IMR-90 (cell line): ENCODE data around the gene MAP7D1. TPM values are rescaled to one million over a fixed set of nuclear protein-coding genes. Genes with fewer than 3 reads are reported as not detected.

Experiments
- ATAC-seq: fragments of 200-7000 bp; cut with Tn5 transposase; 2 replicates; pipeline ENCODE4 v1.9.1; 2020; ENCODE audit warnings: low read depth, mild to moderate bottlenecking, moderate library complexity
- BruUV-seq: library from RNA; stranded (reverse); fragments of 400-500 nt; replicated peaks from 2 replicates; lab custom pipeline; 2021; lab: Mats Ljungman, UMichigan
- CTCF ChIA-PET: fragments of 300-600 bp; formaldehyde crosslinking; extraction: SDS; loops from one replicate; lab custom pipeline; 2021; ENCODE audit warnings: antibody characterized with exemption; lab: Yijun Ruan, JAX
- POLR2A ChIA-PET: fragments of 300-600 bp; sonication (Branson Sonifier 250); formaldehyde crosslinking; loops from one replicate; lab custom pipeline; 2022; ENCODE audit warnings: antibody characterized with exemption; ENCODE audit not compliant: unreplicated experiment; lab: Charles Lee
- DNase-seq: peaks from one replicate; pipeline ENCODE4 v3.0.0; 2013
- H2AFZ ChIP-seq: replicated peaks from 2 replicates; pipeline ENCODE3; 2013; ENCODE audit warnings: low read length, mild to moderate bottlenecking; ENCODE audit not compliant: poor library complexity
- H2AK5ac ChIP-seq: 2 replicates; pipeline ENCODE4 v1.6.1; 2013; ENCODE audit warnings: low read depth, low read length, inconsistent platforms
- H2AK9ac ChIP-seq: replicated peaks from 2 replicates; pipeline ENCODE3; 2013; ENCODE audit warnings: mild to moderate bottlenecking, low read depth, low read length, moderate library complexity; ENCODE audit not compliant: poor library complexity
- H2BK120ac ChIP-seq: 2 replicates; pipeline ENCODE4 v1.6.1; 2013; ENCODE audit warnings: low read depth, low read length, inconsistent platforms
- H2BK15ac ChIP-seq: 3 replicates; pipeline ENCODE4 v1.6.1; 2013; ENCODE audit warnings: low read depth, low read length, inconsistent platforms
- H2BK20ac ChIP-seq: 2 replicates; pipeline ENCODE4 v1.6.1; 2013; ENCODE audit warnings: low read depth, mild to moderate bottlenecking, inconsistent platforms, low read length, moderate library complexity
- H2BK5ac ChIP-seq: 2 replicates; pipeline ENCODE4 v1.6.1; 2013; ENCODE audit warnings: mild to moderate bottlenecking, low read depth, low read length, inconsistent platforms; ENCODE audit not compliant: poor library complexity, severe bottlenecking
- H3K14ac ChIP-seq: replicated peaks from 2 replicates; pipeline ENCODE4 v1.6.1; 2013; ENCODE audit warnings: low read depth, low read length, inconsistent platforms
- H3K18ac ChIP-seq: 2 replicates; pipeline ENCODE4 v1.6.1; 2013; ENCODE audit warnings: low read depth, low read length, control low read depth
- H3K23ac ChIP-seq: 2 replicates; pipeline ENCODE4 v1.6.1; 2013; ENCODE audit warnings: low read depth, low read length, inconsistent platforms
- H3K27ac ChIP-seq: 2 replicates; pipeline ENCODE4 v1.5.1; 2013; ENCODE audit warnings: mild to moderate bottlenecking, control low read depth, low read length; ENCODE audit not compliant: insufficient read depth
- H3K27me3 ChIP-seq: 2 replicates; pipeline ENCODE4 v1.6.1; 2013; ENCODE audit warnings: low read length; ENCODE audit not compliant: control insufficient read depth, insufficient read depth
- H3K36me3 ChIP-seq: 2 replicates; pipeline ENCODE4 v1.6.1; 2013; ENCODE audit warnings: low read length, mixed read lengths; ENCODE audit not compliant: control insufficient read depth, insufficient read depth
- H3K4ac ChIP-seq: 2 replicates; pipeline ENCODE4 v1.6.1; 2013; ENCODE audit warnings: low read depth, low read length, inconsistent platforms
- H3K4me1 ChIP-seq: 2 replicates; pipeline ENCODE4 v1.6.1; 2013; ENCODE audit warnings: low read length, mixed read lengths; ENCODE audit not compliant: control insufficient read depth, insufficient read depth
- H3K4me2 ChIP-seq: 2 replicates; pipeline ENCODE4 v1.6.1; 2013; ENCODE audit warnings: low read depth, mild to moderate bottlenecking, control low read depth, low read length, moderate library complexity
- H3K4me3 ChIP-seq: 2 replicates; pipeline ENCODE4 v1.5.1; 2013; ENCODE audit warnings: low read depth, mild to moderate bottlenecking, control low read depth, low read length, moderate library complexity; ENCODE audit not compliant: insufficient read depth
- H3K56ac ChIP-seq: 2 replicates; pipeline ENCODE4 v1.6.1; 2013; ENCODE audit warnings: low read length, inconsistent platforms; ENCODE audit not compliant: insufficient read depth; ENCODE audit errors: extremely low read depth
- H3K79me1 ChIP-seq, 2 experiments: 2 replicates each; pipeline ENCODE4 v1.6.1; 2013; ENCODE audit warnings: low read length in 2 of 2, inconsistent platforms in 1 of 2, low read depth in 1 of 2
- H3K9ac ChIP-seq: 2 replicates; pipeline ENCODE4 v1.6.1; 2013; ENCODE audit warnings: low read depth, low read length, control low read depth
- H3K9me1 ChIP-seq: 2 replicates; pipeline ENCODE4 v1.6.1; 2013; ENCODE audit warnings: low read length, inconsistent platforms; ENCODE audit not compliant: insufficient read depth
- H3K9me3 ChIP-seq: 2 replicates; pipeline ENCODE4 v1.6.1; 2013; ENCODE audit warnings: low read length; ENCODE audit not compliant: control insufficient read depth, insufficient read depth
- H4K20me1 ChIP-seq: 2 replicates; pipeline ENCODE4 v1.6.1; 2013; ENCODE audit warnings: low read length, inconsistent platforms; ENCODE audit not compliant: insufficient read depth
- H4K5ac ChIP-seq: 2 replicates; pipeline ENCODE4 v1.6.1; 2013; ENCODE audit warnings: mild to moderate bottlenecking, low read depth, low read length, control low read depth
- H4K8ac ChIP-seq, 2 experiments: 2 replicates each; pipeline ENCODE4 v1.6.1; 2013; ENCODE audit warnings: low read depth in 2 of 2, low read length in 2 of 2, control low read depth in 1 of 2, inconsistent platforms in 1 of 2
- H4K91ac ChIP-seq: 2 replicates; pipeline ENCODE4 v1.6.1; 2013; ENCODE audit warnings: low read depth, low read length, inconsistent platforms; ENCODE audit not compliant: insufficient read depth
- BHLHE40 ChIP-seq: fragments of 150-350 bp; IDR thresholded peaks from 2 replicates; pipeline ENCODE4 v1.6.1; 2016; ENCODE audit warnings: mild to moderate bottlenecking, low read depth, low read length
- CTCF ChIP-seq: conservative IDR thresholded peaks from 2 replicates; pipeline ENCODE4 v1.5.1; 2012; ENCODE audit warnings: mild to moderate bottlenecking, low read depth, low read length, improper control_type of control experiment
- FOS ChIP-seq: fragments of 150-350 bp; IDR thresholded peaks from 2 replicates; pipeline ENCODE4 v1.6.1; 2016; ENCODE audit warnings: low read depth, low read length
- MAZ ChIP-seq: IDR thresholded peaks from 2 replicates; pipeline ENCODE4 v1.6.1; 2012; ENCODE audit warnings: low read depth, mild to moderate bottlenecking, low read length, improper control_type of control experiment, moderate library complexity, borderline replicate concordance
- MXI1 ChIP-seq: IDR thresholded peaks from 2 replicates; pipeline ENCODE4 v1.6.1; 2012; ENCODE audit warnings: low read depth, mild to moderate bottlenecking, low read length, moderate library complexity, borderline replicate concordance
- NFE2L2 ChIP-seq: fragments of 150-350 bp; IDR thresholded peaks from 2 replicates; pipeline ENCODE4 v1.6.1; 2016; ENCODE audit warnings: low read depth, mild to moderate bottlenecking, low read length
- POLR2A ChIP-seq: IDR thresholded peaks from 2 replicates; pipeline ENCODE4 v1.6.1; 2012; ENCODE audit warnings: mild to moderate bottlenecking, low read depth, low read length
- RCOR1 ChIP-seq: IDR thresholded peaks from 2 replicates; pipeline ENCODE4 v1.6.1; 2012; ENCODE audit warnings: mild to moderate bottlenecking, low read length, improper control_type of control experiment; ENCODE audit not compliant: insufficient replicate concordance
- SMC3 ChIP-seq: fragments of 150-350 bp; IDR thresholded peaks from 2 replicates; pipeline ENCODE4 v1.6.1; 2016; ENCODE audit warnings: low read depth, mild to moderate bottlenecking, antibody characterized with exemption, low read length, moderate library complexity
- WGBS, 2 experiments: methylation state at CpG; one replicate each; pipeline versions ENCODE4 v1.1.5 to v1.1.7; 2013; ENCODE audit warnings: missing lambda C conversion rate in 2 of 2; ENCODE audit not compliant: insufficient read length in 1 of 2; ENCODE audit errors: extremely low coverage in 2 of 2; 5-methylcytosine and 5-hydroxymethylcytosine counted together
- dilution Hi-C: fragments of 300-500 bp; cut with HindIII; formaldehyde crosslinking; loops from one replicate; pipeline ENCODE4 v1.14.3; 2018; ENCODE audit warnings: low sequenced_read_pairs; ENCODE audit not compliant: unreplicated experiment
- in situ Hi-C: fragments of 300-500 bp; cut with MboI; formaldehyde crosslinking; loops from 3 replicates; pipeline ENCODE4 v1.14.3; 2019; ENCODE audit warnings: low sequenced_read_pairs, inconsistent platforms, mixed read lengths
- intact Hi-C: fragments of 100-400 bp; cut with micrococcal nuclease; formaldehyde crosslinking; loops from 2 replicates; pipeline ENCODE4 v1.10.0; 2022
- polyA plus RNA-seq, 3 experiments: library from polyadenylated mRNA; depleted of rRNA; stranded (reverse); fragments of >200 nt; gene quantifications; 2 replicates each; pipeline ENCODE4 v1.2.3, GENCODE V29; 2012; ENCODE audit warnings: low replicate concordance in 1 of 3
- total RNA-seq: library from RNA; depleted of rRNA; stranded (reverse); fragments of >200 nt; gene quantifications from 2 replicates; pipeline ENCODE4 v1.2.3, GENCODE V29; 2012
- TF ChIP-seq, protein P1 (sequence below): fragments of 150-350 bp; IDR thresholded peaks from 2 replicates; pipeline ENCODE4 v1.6.1; 2016; ENCODE audit warnings: low read depth, mild to moderate bottlenecking, low read length, moderate library complexity, borderline replicate concordance
- TF ChIP-seq, protein P2 (sequence below): fragments of 150-350 bp; IDR thresholded peaks from 2 replicates; pipeline ENCODE4 v1.6.1; 2017; ENCODE audit warnings: mild to moderate bottlenecking, antibody characterized with exemption, low read length, low read depth

Gene MAP7D1
- total and polyA plus RNA-seq, 2 of the 4 experiments (the other 2 are of a cell fraction) = 32.3 to 81.9 TPM

GRCh38 chr1:36211307-36211706, 55.3 kb downstream of the MAP7D1 start:
- no peak overlapping the region for H4K8ac ChIP-seq
- H2AFZ ChIP-seq = no peak overlapping the region
- no peaks in the 10 kb centered on the region for H4K20me1 ChIP-seq
- H3K27ac ChIP-seq = no peak overlapping the region
- no peak overlapping the region for H2BK15ac ChIP-seq
- POLR2A ChIA-PET = no interaction called here
- no peak overlapping the region for H2BK120ac ChIP-seq
- in situ Hi-C loops = no loop called here
- H3K9ac ChIP-seq = no peak overlapping the region
- no CpG with 5 or more reads among the region's 3 CpGs for WGBS, 2 experiments
- no peak overlapping the region for H3K23ac ChIP-seq
- no peak for TF ChIP-seq BHLHE40
- TF ChIP-seq MXI1 = no peak
- TF ChIP-seq RCOR1 = no peak
- no peak for TF ChIP-seq CTCF
- TF ChIP-seq, protein P1, sequence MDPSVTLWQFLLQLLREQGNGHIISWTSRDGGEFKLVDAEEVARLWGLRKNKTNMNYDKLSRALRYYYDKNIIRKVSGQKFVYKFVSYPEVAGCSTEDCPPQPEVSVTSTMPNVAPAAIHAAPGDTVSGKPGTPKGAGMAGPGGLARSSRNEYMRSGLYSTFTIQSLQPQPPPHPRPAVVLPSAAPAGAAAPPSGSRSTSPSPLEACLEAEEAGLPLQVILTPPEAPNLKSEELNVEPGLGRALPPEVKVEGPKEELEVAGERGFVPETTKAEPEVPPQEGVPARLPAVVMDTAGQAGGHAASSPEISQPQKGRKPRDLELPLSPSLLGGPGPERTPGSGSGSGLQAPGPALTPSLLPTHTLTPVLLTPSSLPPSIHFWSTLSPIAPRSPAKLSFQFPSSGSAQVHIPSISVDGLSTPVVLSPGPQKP = no peak
- TF ChIP-seq, protein P2, sequence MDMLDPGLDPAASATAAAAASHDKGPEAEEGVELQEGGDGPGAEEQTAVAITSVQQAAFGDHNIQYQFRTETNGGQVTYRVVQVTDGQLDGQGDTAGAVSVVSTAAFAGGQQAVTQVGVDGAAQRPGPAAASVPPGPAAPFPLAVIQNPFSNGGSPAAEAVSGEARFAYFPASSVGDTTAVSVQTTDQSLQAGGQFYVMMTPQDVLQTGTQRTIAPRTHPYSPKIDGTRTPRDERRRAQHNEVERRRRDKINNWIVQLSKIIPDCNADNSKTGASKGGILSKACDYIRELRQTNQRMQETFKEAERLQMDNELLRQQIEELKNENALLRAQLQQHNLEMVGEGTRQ = no peak
- TF ChIP-seq SMC3 = no peak
- no peak for TF ChIP-seq MAZ
- no peak for TF ChIP-seq POLR2A
- no peak for TF ChIP-seq FOS
- no peak for TF ChIP-seq NFE2L2
- H3K4me2 ChIP-seq = no peak overlapping the region
- no peaks in the 10 kb centered on the region for H3K79me1 ChIP-seq
- H3K18ac ChIP-seq = no peak overlapping the region
- H3K27me3 ChIP-seq = no peaks in the 10 kb centered on the region
- no peak overlapping the region for H3K4me3 ChIP-seq
- CTCF ChIA-PET = interaction anchor here (0.6 to 1.6 kb wide), 5 partner anchors 13 to 113 kb away, joined by 3 to 7 read pairs (median 4); partner anchors contain the start of genes THRAP3 and TRAPPC3
- DNase-seq (no peak), ATAC-seq (no peak)
- no peak overlapping the region for H4K5ac ChIP-seq
- H4K91ac ChIP-seq = no peak overlapping the region
- no peak overlapping the region for H3K4ac ChIP-seq
- H2BK20ac ChIP-seq = no peak overlapping the region
- no peak overlapping the region for H3K14ac ChIP-seq
- intact Hi-C loops = loop anchor here (10.0 kb wide), 1 partner anchor 107 kb away; no protein-coding TSS in a partner anchor
- no peaks in the 10 kb centered on the region for H3K9me1 ChIP-seq
- H3K36me3 ChIP-seq = no peaks in the 10 kb centered on the region
- BruUV-seq = no TSS peak
- H3K56ac ChIP-seq = no peak overlapping the region
- H2AK5ac ChIP-seq = no peak overlapping the region
- no peak overlapping the region for H2BK5ac ChIP-seq
- no peaks in the 10 kb centered on the region for H3K9me3 ChIP-seq
- no peak overlapping the region for H2AK9ac ChIP-seq
- H3K4me1 ChIP-seq = no peaks in the 10 kb centered on the region; the same call in 1 of the 2 replicates
- dilution Hi-C loops = no loop called here
